Smooth muscle cell (in vitro differentiated cells): Measurements from ENCODE around the gene IL17D. TPM values are rescaled to one million over a fixed set of nuclear protein-coding genes. Genes with fewer than 3 reads are reported as not detected.
A peak's percentile ranks its signal among the peaks of the same experiment; 100 is the strongest.

Experiments
- DNase-seq: peaks from one replicate; lab custom pipeline; 2025; ENCODE audit not compliant: unreplicated experiment; lab: John Stamatoyannopoulos, UW
- H2AFZ ChIP-seq: fragments of 200-600 bp; sonication (generic); 2 replicates; pipeline ENCODE4 v1.6.0; 2016; ENCODE audit warnings: antibody characterized with exemption, low read depth, mild to moderate bottlenecking
- H3F3A ChIP-seq: fragments of 200-600 bp; sonication (generic); 2 replicates; pipeline ENCODE4 v1.6.0; 2017; ENCODE audit warnings: antibody characterized with exemption, low read depth
- H3K27ac ChIP-seq: fragments of 200-600 bp; sonication (generic); 2 replicates; pipeline ENCODE4 v1.5.1; 2016; ENCODE audit warnings: low read depth, mild to moderate bottlenecking
- H3K27me3 ChIP-seq: fragments of 200-600 bp; sonication (generic); 2 replicates; pipeline ENCODE4 v1.6.1; 2016; ENCODE audit warnings: low read depth, mild to moderate bottlenecking
- H3K36me3 ChIP-seq: fragments of 200-600 bp; sonication (generic); 2 replicates; pipeline ENCODE4 v1.5.1; 2016; ENCODE audit warnings: low read depth
- H3K4me1 ChIP-seq: fragments of 200-600 bp; sonication (generic); 2 replicates; pipeline ENCODE4 v1.5.1; 2016; ENCODE audit warnings: low read depth
- H3K4me2 ChIP-seq: fragments of 200-600 bp; sonication (generic); 2 replicates; pipeline ENCODE4 v1.6.0; 2016; ENCODE audit warnings: mild to moderate bottlenecking
- H3K4me3 ChIP-seq: fragments of 200-600 bp; sonication (generic); 2 replicates; pipeline ENCODE4 v1.5.1; 2016; ENCODE audit warnings: mild to moderate bottlenecking
- H3K79me2 ChIP-seq: fragments of 200-600 bp; sonication (generic); 2 replicates; pipeline ENCODE4 v1.6.0; 2016; ENCODE audit warnings: low read depth, mild to moderate bottlenecking
- H3K9ac ChIP-seq: fragments of 200-600 bp; sonication (generic); 2 replicates; pipeline ENCODE4 v1.6.0; 2016; ENCODE audit warnings: low read depth
- H3K9me3 ChIP-seq: fragments of 200-600 bp; sonication (generic); replicated peaks from 2 replicates; pipeline ENCODE4 v1.5.1; 2016; ENCODE audit warnings: low read depth
- H4K20me1 ChIP-seq: fragments of 200-600 bp; sonication (generic); 2 replicates; pipeline ENCODE4 v1.6.0; 2016; ENCODE audit warnings: low read depth
- WGBS: methylation state at CpG from one replicate; pipeline ENCODE4 v1.1.7; 2016; ENCODE audit warnings: low lambda C conversion rate; 5-methylcytosine and 5-hydroxymethylcytosine counted together
- polyA plus RNA-seq: library from polyadenylated mRNA; unstranded; fragments of >200 nt; fragmentation: Nextera tagmentation; extraction: Ambion mirVana; gene quantifications from 2 replicates; pipeline ENCODE4 v1.2.1, GENCODE V29; 2016
- total RNA-seq: library from RNA; depleted of rRNA; stranded (reverse); fragments of >200 nt; gene quantifications from 2 replicates; pipeline ENCODE4 v1.2.3, GENCODE V29; 2014
- TF ChIP-seq, protein P1 (sequence below): fragments of 200-600 bp; sonication (generic); IDR thresholded peaks from 2 replicates; pipeline ENCODE4 v1.5.1; 2017; ENCODE audit warnings: borderline replicate concordance, mild to moderate bottlenecking, antibody characterized with exemption; ENCODE audit not compliant: insufficient read depth, poor library complexity, severe bottlenecking

IL17D gene
- total and polyA plus RNA-seq, 2 experiments from 2014 or later, result 4.1 to 7.0 TPM

DNA sequence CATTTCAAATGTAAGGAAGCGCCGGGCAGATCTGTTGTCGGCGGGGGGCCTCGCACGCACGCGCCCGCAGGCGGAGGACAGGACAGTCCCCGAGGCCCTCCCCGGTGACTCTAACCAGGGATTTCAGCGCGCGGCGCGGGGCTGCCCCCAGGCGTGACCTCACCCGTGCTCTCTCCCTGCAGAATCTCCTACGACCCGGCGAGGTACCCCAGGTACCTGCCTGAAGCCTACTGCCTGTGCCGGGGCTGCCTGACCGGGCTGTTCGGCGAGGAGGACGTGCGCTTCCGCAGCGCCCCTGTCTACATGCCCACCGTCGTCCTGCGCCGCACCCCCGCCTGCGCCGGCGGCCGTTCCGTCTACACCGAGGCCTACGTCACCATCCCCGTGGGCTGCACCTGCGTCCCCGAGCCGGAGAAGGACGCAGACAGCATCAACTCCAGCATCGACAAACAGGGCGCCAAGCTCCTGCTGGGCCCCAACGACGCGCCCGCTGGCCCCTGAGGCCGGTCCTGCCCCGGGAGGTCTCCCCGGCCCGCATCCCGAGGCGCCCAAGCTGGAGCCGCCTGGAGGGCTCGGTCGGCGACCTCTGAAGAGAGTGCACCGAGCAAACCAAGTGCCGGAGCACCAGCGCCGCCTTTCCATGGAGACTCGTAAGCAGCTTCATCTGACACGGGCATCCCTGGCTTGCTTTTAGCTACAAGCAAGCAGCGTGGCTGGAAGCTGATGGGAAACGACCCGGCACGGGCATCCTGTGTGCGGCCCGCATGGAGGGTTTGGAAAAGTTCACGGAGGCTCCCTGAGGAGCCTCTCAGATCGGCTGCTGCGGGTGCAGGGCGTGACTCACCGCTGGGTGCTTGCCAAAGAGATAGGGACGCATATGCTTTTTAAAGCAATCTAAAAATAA is 18.2 kb downstream of the IL17D start:
- H4K20me1 ChIP-seq, result no peaks in the 10 kb centered on the region
- H3F3A ChIP-seq, result no peaks in the 10 kb centered on the region
- H3K9me3 ChIP-seq, result no peaks in the 10 kb centered on the region
- no peak overlapping the region for H3K27ac ChIP-seq
- no peak overlapping the region for H3K9ac ChIP-seq
- no peaks in the 10 kb centered on the region for H3K36me3 ChIP-seq
- peaks cover 24% of the 10 kb centered on the region for H3K27me3 ChIP-seq
- TF ChIP-seq, protein P1, sequence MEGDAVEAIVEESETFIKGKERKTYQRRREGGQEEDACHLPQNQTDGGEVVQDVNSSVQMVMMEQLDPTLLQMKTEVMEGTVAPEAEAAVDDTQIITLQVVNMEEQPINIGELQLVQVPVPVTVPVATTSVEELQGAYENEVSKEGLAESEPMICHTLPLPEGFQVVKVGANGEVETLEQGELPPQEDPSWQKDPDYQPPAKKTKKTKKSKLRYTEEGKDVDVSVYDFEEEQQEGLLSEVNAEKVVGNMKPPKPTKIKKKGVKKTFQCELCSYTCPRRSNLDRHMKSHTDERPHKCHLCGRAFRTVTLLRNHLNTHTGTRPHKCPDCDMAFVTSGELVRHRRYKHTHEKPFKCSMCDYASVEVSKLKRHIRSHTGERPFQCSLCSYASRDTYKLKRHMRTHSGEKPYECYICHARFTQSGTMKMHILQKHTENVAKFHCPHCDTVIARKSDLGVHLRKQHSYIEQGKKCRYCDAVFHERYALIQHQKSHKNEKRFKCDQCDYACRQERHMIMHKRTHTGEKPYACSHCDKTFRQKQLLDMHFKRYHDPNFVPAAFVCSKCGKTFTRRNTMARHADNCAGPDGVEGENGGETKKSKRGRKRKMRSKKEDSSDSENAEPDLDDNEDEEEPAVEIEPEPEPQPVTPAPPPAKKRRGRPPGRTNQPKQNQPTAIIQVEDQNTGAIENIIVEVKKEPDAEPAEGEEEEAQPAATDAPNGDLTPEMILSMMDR, result no peak
- 11% methylated on average over 81 of the region's 81 CpGs for whole genome bisulfite sequencing
- H3K4me2 ChIP-seq, result peak overlapping the region; percentile 90
- DNase-seq, result no peak
- peak overlapping the region; percentile 45 for H3K4me3 ChIP-seq
- H3K4me1 ChIP-seq, result peaks cover 7% of the 10 kb centered on the region
- H2AFZ ChIP-seq, result no peak overlapping the region
- H3K79me2 ChIP-seq, result no peaks in the 10 kb centered on the region

DNA sequence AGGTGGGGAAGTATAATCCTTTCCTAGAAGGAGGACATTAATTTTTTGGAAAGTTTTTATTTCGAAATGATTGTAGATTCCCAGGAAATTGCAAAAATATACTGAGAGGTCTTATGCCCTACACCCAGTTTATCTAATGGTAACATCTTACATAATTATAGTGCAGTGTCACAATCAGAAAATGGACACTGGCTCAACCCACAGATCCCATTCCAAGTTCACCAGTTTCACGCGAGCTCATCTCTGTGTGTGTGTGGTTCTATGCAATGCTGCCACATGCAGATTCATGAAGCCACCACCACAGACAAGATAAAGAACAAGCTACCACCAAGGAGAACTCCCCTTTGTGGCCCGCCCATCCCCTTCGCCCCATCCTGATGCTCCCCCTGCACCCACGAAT is 24.4 kb downstream of the IL17D start:
- 73% methylated on average over 6 of the region's 6 CpGs for WGBS
- H3K36me3 ChIP-seq, result no peaks in the 10 kb centered on the region
- no peak overlapping the region for H3K27ac ChIP-seq
- H2AFZ ChIP-seq, result no peak overlapping the region
- no peaks in the 10 kb centered on the region for H4K20me1 ChIP-seq
- H3K4me2 ChIP-seq, result no peak overlapping the region
- H3K79me2 ChIP-seq, result no peaks in the 10 kb centered on the region
- no peaks in the 10 kb centered on the region for H3K4me1 ChIP-seq
- no peak overlapping the region for H3K4me3 ChIP-seq
- H3K9me3 ChIP-seq, result no peaks in the 10 kb centered on the region
- DNase-seq, result no peak
- H3F3A ChIP-seq, result no peaks in the 10 kb centered on the region
- TF ChIP-seq, protein P1, result no peak
- H3K27me3 ChIP-seq, result peaks cover under 1% of the 10 kb centered on the region
- H3K9ac ChIP-seq, result no peak overlapping the region

DNA sequence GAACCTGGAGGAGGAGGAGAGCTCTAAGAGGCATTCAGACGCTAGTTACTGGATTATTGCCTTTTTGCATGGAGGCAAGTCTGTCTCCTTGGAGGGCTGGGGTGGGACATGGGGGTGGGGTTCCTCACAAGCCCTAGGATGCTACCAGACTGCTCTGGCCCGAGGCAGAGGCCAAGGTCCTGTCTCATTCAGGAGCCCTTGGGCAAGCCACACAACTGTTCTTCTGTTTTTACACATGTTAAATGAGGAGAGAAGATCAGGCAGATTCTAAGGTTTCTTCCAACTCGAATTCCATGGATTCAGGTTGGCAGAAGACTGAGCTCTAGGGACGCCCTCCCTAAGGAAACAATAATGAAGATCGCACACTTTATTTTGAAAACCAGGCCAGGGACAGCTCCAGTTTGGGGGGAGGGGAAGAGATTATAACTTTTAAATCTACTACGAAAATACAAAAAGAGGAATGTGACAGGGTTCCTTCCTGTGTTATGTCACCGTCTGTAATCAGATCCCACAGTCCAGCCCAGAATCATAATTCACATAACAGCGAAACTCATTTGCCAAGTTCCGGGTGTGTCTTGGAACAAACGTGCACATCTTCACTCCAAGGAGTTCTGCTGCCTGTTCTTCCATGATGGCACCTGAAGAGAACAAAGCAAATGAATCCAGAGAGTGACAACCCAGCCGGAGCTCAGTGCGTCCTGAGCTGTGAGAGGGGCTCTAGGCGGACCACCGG is 25.2 kb downstream of the IL17D start:
- TF ChIP-seq, protein P1, result no peak
- Histone ChIP-seq H3K9me3 (no peaks in the 10 kb centered on the region), H3K9ac (no peak overlapping the region), H3K27ac (no peak overlapping the region), H3K36me3 (no peaks in the 10 kb centered on the region), H3K4me2 (no peak overlapping the region), H4K20me1 (no peaks in the 10 kb centered on the region), H2AFZ (no peak overlapping the region), H3K4me3 (no peak overlapping the region), H3F3A (no peaks in the 10 kb centered on the region), H3K27me3 (no peaks in the 10 kb centered on the region), H3K4me1 (no peaks in the 10 kb centered on the region), H3K79me2 (no peaks in the 10 kb centered on the region)
- 90% methylated on average over 14 of the region's 14 CpGs for WGBS
- DNase-seq, result no peak
